WI38 (cell line): ENCODE measurements around the gene IKZF3.

Source experiments
- H3K4me3 ChIP-seq: 2 replicates; pipeline ENCODE4 v1.5.1; 2011; ENCODE audit warnings: low read depth, mild to moderate bottlenecking, control low read depth, low read length
- TF ChIP-seq, protein P1 (sequence below): IDR thresholded peaks from 2 replicates; pipeline ENCODE4 v1.5.1; 2012; ENCODE audit warnings: low read depth, mild to moderate bottlenecking, control low read depth, low read length

Gene IKZF3

DNA sequence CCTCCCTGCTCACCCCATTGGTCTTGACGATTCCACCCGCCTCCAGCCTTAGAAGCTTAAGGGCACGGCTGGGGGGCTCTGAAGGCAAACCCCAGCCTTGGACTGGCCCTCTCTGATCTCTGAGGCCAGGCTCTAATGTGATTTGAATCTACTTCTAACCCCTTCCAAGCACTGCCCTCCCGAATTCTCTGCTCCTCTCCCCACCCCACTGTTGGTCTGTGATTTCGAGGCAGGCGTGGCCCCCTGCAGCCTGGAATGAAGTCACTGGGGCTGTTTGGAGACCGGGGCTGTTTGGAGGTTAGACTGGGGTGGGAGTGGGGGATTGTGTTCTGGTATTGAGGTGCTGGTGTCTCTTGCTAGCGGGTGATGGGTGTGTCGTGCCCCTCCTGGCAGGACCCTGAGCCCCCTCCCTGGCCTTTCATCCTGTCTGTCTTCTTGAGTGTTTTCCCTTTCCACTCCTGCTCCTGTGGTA is 124.2 kb downstream of the IKZF3 start:
- H3K4me3 ChIP-seq, result no peak overlapping the region

DNA sequence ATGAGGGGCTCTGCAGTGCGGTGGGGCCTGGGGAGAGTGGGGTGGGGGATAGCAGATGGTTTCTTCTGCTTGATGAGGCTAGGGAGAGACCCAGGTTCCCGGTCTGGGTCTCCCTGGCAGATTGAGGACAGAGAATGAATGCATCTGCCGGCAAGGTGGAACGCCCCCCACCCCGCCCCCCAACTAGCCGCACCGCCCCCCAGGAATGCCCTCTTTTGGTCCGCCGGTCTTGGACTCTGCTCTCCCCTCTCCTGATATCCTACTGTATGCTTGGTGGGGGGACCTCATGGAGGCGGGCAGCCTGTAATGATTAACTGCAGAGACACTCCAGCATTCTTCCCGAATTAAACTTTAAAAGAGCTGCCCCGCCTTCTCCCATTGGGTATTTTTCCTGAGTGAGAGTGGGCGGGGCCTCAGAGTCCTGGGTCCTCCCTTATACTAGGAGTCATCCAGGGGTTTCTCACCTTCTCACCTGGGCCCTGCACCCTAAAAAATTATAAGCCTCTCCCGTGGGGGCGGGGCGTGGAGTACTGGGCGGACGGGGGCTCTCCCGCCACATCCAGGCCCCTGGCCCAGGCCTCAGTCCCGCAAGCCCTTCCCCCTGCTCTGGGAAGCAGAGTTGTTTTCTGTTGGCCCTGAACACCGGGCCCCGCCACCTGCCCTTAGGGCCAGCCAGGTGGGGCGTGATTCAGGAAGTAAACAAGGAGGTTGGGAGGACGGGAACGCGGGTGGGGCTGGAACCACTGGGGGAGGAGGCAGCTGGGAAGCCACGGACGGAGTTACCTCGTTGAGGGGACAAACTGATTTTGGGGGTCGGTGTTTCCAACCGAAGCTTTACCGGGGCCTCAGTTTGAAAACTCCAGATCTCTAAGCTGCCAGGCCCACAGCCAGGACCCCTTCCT is 124.9 kb downstream of the IKZF3 start:
- H3K4me3 ChIP-seq, result no peak overlapping the region
- TF ChIP-seq, protein P1, sequence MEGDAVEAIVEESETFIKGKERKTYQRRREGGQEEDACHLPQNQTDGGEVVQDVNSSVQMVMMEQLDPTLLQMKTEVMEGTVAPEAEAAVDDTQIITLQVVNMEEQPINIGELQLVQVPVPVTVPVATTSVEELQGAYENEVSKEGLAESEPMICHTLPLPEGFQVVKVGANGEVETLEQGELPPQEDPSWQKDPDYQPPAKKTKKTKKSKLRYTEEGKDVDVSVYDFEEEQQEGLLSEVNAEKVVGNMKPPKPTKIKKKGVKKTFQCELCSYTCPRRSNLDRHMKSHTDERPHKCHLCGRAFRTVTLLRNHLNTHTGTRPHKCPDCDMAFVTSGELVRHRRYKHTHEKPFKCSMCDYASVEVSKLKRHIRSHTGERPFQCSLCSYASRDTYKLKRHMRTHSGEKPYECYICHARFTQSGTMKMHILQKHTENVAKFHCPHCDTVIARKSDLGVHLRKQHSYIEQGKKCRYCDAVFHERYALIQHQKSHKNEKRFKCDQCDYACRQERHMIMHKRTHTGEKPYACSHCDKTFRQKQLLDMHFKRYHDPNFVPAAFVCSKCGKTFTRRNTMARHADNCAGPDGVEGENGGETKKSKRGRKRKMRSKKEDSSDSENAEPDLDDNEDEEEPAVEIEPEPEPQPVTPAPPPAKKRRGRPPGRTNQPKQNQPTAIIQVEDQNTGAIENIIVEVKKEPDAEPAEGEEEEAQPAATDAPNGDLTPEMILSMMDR, result no peak

More for the DNA sequence above, 124.2 kb downstream of the IKZF3 start:
- TF ChIP-seq, protein P1, result no peak

DNA sequence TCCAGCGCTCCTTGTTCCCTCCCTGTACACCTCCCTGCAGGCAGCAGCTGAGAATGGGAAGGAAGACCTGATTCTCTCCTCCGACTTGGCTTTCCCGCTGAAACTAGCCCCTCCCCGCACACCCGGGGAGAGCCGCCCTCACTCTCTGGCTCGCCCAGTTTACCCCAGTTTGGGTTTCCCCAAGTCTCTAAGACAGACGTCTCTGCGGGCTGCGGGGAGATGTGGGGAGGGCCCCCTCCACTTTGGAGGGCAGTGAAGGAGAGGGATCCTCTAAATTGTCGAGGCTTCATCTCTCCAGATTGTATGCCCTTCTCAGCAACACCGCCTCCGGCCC is 125.6 kb downstream of the IKZF3 start:
- H3K4me3 ChIP-seq, result no peak overlapping the region

DNA sequence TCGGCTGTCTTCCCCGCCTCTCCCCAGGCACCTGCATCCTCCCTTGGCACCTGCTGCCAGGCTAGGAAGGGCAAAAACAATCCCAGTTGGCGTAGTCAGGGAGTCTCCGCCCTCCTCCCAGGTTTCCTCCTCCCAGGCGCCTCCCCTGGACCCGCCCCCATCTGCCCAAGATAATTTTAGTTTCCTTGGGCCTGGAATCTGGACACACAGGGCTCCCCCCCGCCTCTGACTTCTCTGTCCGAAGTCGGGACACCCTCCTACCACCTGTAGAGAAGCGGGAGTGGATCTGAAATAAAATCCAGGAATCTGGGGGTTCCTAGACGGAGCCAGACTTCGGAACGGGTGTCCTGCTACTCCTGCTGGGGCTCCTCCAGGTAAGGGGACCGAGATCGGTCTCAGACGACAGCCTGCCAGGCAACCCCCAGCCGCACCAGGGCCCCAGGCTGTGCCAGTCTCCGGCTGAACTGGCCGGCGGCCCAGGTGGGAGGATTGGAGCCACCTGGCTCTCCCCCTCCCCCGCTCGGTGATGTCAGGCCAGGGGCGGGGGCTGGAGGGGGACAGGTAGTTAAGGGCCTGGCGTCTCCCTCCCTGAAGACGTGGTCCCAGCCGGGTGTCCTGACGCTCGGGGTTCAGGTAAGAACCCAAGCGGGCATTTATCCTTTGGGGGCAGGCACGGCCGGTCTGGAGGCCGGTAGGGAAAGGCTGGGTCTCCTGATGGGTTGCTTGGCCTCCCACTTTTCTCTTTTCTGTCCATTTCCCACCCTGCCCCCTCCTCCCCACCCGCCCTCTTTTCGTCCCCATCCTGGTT is 126.1 kb downstream of the IKZF3 start, which contains the start of gene GRB7:
Gene GRB7, plus strand, starts transcription at position 179 of the 808 bp plus-strand sequence. CDS start 4,364 bp downstream, outside the sequence.
- TF ChIP-seq, protein P1, result no peak
- no peak within 1 kb of the TSS for H3K4me3 ChIP-seq

More for the DNA sequence above, 125.6 kb downstream of the IKZF3 start:
- TF ChIP-seq, protein P1, result no peak

DNA sequence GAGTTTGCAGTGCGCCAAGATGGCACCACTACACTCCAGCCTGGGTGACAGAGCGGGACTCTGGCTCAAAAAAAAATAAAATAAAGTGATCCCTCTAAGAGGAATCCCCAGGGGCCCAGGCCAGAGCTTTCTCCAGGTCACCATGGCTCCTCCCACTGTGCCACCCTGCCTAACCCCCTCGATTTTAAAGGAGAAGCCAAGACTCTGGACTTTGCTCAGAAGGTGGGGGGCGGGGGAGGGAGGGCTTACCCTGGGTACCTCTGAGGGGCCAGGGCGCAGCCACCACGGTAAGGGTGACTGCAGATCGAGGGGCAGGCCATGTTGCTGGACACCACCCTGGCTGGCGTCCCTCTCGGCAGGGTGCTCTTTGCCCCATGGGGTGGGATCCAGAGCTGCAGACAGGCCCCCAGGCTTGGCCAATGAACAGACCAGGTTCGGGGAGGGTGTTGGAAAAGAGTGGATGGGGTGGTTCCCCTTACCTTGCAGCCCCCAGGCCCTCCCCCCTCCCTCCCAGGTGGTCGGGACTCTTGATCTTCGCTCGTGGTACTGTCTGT is 126.8 kb downstream of the IKZF3 start:
- no peak overlapping the region for H3K4me3 ChIP-seq
- TF ChIP-seq, protein P1, result no peak

DNA sequence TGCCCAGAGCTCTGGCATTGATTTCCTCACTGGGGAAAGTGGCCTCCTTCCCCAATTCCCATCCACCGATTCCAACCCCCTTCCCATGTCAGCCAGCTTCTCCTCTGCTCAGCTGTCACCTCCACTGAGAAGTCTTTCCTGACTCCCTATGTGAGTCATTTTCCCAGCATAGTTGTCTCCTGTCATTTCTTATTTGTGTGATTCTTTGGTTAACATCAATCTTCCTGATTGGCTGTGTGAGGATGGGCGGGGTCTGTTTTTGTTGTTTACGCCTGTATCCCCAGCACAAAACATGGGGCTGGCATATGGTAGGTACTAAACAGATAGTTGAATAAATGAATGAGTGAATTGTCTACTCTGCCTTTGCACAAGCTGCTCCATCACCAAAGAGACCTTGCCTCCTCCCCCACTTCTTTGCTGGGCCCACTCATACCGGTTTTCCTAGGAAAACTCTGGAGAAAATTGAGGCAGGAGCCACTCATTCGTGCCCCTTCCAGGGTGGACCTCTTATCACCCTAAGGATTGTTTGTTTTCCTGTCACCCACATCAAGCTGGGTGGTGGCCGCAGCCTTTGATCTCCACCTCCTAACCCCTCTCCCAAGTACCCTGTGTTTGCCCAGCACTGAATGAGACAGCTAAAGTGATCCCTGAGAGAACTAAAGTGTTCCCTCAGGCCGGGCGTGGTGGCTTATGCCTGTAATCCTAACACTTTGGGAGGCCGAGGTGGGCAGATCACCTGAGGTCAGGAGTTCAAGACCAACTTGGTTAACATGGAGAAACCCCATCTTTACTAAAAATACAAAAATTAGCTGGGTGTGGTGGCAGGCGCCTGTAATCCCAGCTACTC is 127.6 kb downstream of the IKZF3 start:
- no peak overlapping the region for H3K4me3 ChIP-seq
- TF ChIP-seq, protein P1, result no peak
